Muscle of back (tissue), 11 donors: Measurements from ENCODE around the gene COL1A1. TPM values are rescaled to one million over a fixed set of nuclear protein-coding genes. Genes with fewer than 3 reads are reported as not detected.

Experiments used
- DNase-seq, 3 donors: peaks; one replicate each; pipeline versions ENCODE4 v3.0.0 to v3.0.0-alpha.2; 2013
- polyA plus RNA-seq, 10 donors: library from polyadenylated mRNA; unstranded; fragments of 120-200 nt; gene quantifications; one replicate each; pipeline ENCODE4 v1.2.1, GENCODE V29; 2013; ENCODE audit not compliant: insufficient read length in 10 of 10

COL1A1 gene
- polyA plus RNA-seq, 10 donors: 3,506 to 9,520 (median 4,699) TPM

DNA sequence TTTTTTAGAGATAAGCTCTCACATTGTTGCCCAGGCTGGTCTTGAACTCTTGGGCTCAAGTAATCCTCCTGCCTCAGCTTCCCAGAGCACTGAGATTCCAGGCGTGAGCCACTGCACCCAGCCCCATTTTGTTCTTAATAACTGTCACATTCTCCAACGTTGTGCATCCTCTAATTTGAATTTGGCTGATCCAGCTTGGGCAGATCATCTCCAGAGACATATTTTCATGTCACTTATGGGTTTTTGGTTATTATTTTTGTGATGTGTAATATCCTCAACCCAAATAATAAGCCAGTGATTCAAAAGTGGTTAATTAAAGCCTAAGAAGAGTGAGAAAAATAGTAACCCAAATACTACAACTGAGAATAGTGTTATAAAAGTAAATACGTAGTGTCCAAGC, 16.2 kb upstream of the COL1A1 start:
- DNase-seq: no peak

DNA sequence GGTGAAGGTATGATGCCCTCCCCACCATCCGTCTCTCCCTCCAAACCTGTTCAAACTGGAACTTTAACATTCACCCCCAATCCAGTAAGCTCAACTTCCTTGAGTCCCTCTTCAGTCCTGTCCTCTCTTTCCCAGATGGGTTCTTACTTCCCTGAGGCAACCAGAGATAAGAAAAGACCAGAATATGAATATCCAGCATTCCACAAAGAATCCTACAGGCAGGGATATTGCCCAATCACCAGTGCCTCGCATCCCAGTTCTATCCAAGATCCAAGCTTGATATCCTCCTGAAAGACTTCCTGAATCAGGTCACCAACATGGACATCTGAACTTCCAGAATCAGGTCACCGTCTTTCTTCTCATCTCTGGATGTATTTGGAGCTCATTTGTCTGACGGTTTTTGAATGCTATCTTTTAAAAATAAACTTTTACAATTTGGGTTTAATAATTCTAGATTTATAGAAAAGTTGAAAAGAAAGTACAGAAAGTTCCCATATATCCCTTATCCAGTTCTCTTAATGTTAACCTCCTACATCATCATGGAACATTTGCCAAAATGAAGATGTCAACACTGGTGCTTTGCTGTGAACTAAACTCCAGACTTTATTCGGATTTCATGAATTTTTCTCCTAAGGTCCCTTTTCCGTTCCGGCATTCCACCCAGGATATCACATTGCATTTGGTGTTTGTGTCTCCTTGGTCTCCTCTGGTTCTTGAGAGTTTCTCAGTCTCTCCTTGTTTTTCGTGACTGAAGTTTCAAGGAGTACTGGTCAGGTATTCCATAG, 13.7 kb upstream of the COL1A1 start:
- peak in 2 of 3 donors; percentile 51 to 68 for DNase-seq

DNA sequence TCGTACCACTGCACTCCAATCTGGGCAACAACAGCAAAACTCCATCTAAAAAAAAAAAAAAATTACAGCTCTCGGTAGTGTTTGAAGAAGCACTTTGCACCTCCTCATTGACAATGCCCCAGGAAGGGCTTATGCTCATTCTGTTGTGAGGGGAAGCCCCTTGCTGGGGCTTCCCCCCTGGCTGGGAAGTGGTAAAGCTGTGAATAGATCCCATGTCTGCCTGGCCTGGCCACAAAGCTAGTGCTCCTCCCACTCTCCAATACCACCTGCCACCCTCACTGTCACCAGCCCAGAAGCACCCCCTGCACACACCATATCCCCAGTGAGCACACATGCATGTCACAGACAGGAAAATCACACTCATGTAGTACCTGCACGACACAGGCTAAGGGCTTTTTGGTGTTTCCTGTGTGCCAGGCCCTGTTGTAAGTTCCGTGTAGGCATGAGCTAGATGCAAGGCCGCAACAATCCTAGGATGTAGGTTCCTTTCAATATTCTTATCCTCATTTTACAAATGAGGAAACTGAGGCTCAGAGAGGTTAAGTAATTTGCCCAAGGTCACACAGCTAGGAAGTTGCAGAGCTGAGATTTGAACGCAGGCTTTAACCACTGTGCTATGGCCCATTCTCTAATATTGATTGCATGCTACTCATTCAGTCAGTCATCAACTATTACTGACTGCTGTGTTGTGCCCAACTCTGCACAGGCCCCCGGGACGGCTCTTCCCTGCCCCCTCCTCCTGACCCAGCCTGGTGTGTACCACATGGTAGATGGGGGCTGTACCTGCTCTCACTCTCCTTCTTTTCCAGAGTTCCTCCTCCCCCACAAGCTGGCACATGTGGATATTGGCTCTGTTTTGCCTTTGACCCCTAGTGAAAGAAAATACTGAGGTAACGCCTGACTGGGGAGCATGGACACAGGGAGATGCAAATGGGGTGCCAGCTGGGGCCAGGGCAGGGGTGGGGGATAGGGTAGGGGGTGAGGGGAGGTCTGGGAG, 11.9 kb upstream of the COL1A1 start:
- peak in 2 of 3 donors; percentile 13 to 43 for DNase-seq

DNA sequence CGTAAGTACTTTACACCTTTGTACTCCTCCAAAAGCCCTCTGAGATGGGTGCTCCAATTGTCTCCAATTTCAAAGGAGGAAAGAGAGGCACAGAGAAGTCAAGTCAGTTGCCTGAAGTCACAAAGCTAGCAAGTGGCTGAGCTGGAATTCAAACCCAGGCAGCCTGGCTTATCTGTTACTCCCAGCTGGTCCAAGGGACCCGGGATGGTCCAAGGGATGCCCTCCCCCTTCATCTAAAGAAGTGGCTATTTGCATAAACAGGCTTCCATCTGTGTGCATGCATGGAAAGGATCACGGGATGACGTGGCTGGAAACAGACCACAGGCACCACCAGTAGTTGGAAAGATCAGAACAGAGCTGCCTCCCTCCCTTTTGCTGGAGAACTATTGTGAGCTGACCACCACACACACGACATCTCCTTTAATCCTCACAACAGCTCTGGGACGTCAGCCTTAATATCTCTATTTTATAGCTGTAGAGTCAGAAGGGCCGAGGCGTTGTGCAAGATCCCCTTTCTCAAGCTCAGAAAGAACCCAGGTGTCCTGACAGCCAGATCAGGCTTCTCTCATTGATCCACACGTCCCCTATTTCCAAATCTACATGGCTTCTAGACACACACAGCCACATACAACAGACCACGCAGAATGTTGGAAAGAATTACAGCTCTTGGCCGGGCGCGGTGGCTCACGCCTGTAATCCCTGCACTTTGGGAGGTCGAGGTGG, 10.9 kb upstream of the COL1A1 start:
- peak in 2 of 3 donors; percentile 45 to 57 for DNase-seq

DNA sequence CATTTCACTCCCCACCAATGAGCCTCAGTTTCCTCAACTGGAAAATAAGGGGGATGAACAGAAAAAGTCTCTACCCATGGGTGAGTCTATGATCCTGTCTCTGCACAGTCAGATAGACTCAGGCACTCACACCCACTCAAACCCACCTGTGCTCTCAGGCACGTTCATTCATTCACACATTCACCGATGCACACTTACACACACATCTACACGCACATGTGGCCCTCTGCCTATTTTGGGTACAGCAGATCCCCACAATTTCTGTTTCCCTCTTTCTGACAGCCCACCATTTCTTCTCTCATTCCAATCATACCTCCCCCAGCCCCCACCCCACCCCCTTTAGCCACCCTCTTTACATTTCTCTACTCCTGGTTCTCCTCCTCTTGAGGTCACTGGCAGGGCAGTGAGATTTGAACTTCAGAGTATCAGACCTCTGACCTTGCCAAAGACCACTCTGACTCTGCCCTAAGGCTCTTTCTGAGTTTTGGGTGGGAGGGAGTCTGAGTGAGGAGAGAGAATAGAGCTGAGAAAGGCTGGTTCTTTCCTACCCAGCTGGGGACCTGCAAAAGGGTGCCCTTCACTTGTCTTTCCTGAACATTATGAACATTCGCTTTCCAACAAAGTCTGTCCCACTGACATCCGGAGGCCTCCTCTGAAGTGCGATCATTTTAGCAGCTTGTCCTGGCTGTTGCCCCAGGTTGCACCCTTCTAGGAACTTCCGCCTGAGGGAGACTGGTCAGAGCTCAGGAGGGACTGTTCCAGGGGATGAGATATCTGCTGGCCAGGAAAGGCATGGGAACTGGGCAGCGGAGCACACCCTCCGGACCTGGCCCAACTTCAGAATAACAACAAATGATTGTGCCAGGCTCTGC, 10.1 kb upstream of the COL1A1 start:
- DNase-seq: peak in 2 of 3 donors; percentile 32 to 63

DNA sequence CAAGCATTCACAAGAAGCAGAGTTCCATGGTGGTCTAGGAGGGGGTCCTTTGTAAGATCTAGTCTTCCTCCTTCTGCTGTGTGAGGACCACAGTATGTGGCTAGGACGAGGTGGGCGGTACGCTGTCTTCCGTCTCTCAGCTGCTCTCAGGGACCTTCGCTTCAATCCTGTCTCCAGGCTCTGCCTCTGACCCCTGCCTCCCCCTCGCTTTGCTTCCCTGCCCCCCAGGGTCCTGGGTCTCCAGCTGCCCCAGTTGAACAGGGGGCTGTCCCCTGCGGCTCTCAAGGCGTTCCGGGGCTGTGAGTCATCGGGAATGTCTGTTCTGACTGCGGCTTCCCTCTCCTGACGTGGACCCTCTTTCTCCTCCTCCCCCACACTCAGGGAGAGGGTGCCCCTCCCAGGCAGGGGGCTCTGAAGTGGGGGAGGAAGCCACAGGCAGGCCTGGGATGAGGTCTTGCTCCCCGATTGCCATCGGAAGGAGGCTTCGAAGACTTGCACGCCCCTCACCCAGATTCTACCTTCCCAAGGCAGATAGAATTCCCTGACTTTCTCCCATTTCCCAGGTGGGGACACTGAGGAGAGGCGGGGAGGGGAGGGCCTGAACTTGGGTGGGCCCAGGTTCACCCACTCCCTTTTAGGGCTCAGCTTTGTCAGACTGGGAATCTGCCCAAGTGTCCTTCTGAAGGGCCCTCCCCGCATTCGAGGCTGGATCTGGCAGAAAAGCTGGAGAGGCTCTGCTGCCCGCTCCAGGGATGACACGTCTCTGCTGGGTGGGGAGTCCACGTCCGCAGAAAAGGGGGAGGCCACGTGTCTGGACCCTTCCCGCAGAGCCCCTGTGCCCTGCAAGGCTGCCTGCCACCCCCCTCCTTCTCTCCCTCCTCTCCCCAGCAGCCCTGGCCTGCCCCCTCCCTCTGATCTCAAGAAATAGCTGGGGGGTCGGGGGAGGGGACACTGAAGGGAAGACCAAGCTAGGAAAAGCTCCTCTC, 9.1 kb upstream of the COL1A1 start:
- peak; percentile 79 to 99 (median 94) for DNase-seq

DNA sequence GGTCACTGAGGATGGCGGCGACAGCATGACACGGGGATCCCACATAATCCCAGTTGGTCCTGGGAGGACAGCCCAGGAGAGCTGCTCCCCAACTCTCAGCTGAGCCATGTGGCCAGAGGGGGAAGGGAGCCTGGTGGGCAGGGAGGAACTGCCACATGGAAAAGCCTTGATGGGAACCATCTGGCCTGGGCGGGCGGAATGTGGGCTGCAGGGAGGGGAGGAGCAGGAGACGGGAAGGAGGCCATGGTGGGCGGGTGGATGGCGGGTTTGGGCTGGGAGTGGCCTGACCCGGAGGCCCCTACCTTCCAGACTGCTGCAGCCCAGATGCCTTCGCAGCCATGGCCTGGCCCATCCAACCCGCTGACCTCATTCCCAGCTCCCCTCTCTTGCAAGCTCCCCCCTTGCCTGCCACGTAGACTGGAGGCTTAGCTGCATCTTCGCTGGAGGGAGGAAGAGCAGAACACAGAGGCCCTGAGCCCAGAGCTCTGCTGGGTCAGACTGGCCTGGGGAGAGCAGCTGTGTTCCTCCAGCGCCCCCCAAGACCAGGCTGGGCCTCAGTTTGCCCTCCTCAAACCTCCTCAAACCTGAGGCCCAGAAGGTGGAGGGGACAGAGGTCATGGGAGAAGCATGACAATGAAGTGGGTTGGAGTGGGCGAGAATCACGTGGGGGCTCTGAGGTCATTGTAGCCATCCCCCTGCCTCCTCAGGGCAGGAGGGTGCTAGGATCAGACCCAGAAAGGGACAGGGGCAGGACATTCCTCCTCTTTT, 8.2 kb upstream of the COL1A1 start:
- peak; percentile 98 to 99 (median 98) for DNase-seq

DNA sequence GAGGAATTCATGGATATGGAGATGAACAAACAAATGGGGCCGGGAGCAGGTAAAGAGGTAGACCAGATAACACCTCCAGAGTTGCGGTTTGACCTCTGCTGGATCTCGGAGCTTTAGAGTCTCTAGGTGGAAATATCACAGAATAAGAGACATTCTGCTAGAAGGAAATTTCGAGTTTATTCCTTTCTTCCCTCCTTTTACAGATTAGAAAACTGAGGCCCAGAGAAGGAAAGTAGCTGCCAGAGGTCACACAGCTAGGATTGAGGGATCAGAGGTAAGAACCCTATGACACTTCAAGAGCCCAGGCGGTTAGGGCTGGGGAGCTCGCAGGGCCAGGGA, 7.7 kb upstream of the COL1A1 start:
- DNase-seq: no peak

DNA sequence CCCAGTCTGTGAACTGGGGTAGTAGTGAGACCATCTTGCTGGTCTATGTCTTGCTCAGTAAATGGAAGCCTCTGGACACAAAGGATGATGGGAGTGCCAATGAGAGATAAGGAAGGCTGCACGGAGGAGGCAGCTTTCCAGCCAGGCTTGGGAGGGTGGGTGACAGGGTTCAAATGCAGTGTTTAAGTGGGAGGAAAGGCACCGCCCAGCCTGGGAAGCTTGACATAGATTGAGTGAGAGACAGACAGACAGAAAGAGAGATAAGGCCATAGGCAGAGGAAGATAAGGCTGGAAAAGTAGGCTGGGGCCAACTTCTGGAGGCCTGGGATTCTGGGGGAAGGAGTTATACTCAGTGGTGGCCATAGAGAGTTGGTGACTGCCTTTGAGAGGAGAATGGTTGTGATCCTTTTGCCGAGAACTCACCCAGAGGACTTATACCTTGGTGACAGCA, 7.2 kb upstream of the COL1A1 start:
- DNase-seq: no peak

DNA sequence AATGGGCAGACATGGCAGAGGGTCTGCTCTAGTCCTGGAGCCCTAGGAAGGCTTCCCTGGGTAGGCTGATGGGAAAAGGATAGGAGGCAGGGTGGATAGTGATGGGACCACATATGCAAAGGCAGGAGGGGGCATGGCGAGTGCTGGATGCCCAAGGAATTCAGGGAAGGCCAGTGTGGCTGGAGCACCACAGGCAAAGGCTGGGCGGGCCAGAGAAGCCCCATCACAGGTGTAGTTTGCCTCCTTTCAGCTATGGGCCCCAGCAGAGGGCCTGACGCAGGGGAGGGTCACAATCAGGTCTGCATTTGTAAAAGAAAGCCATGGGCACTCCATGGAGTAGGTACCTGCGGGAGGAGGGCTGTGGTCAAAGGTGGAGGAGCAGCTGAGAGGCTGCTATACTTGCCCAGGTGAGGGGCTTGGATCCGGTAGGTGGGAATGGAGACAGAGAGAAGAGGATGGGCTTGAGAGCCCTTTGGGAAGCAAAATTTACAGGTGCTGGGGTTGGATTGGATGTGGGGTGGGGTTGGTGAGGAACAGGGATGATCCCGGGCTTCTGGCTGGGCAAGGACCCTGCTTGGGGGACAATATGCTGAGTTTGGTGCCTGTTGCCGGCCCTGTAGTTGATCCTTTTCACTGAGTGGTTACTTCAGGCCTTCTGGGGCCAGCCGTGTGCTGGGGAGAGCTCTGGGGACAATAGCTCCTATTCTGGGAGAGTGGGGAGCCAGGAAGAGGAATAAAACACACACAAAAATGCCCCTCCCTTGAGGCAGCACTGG, 6.5 kb upstream of the COL1A1 start:
- no peak for DNase-seq

DNA sequence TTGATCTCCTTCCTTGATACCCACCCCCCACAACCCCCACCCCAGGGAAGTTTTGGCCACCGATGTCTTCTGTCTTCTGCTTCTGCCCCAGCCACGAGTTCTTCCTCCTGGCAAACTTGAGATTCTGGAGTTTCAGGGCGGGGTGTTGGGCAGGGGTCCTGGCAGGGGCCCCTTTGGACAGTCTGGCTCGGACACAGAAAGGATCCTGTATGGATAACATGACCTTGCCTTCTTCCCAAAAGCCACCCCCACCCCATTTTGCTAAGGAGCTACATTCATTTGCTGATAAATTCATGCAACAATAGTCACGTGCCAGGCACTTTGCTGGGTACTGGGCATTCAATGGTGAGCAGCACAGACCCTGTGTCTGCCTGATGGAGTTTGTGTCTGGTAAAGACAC, 5.9 kb upstream of the COL1A1 start:
- no peak for DNase-seq

DNA sequence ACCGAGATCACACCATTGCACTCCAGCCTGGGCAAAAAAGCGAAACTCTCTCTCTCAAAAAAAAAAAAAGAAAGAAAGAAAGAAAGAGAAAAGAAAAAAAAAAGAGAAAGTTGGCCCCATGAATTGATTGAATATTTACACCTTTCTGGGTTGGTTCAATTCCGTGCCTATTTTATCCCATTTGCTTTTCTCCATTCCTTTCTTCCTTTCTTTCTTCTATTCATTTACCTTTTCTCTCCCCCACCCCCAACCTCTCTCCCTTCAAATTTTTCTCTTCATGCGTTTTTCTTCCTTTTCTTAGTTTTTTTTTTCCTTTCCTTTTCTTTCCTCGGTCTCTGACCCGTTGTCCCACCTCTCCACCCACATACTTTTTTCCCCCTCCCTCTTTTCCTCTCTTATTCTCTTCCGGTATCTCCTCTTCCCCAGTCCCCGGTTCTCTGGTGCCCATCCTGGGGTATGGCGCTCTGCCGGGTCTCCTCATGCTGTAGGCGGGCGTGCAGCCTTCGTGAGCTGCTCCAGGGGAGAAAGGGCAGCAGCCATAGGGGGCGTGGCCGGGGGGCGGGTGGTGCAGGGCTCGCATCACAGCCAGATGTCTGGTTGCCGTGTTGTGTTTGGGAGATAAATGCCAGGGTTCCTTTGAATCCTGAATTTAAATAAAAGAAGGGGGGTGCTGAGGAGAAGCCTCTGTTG, 5.3 kb upstream of the COL1A1 start:
- DNase-seq: peak in 2 of 3 donors; percentile 72 to 89

DNA sequence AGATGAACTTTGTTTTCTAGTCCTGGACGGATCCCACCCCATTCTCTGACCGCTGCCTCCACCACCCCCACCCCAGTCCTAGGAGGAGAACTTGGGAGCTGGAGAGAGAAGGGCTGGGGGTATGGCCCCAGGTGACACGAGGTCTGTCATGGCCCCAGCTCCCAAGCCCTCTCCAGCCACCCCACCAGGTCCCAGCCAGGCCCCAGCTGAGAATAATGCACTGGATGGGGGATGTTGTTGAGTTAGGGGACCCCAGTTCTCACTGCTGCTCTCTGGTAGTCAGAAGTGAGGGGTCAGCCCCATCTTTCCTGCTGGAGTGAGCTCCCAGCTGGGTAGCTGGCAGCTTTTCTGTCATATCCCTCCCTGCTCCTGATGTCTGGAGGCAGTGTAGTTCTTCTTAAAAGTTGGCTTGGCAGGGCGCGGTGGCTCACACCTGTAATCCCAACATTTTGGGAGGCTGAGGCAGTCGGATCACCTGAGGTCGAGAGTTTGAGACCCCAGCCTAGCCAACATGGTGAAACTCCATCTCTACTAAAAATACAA, 4.6 kb upstream of the COL1A1 start:
- DNase-seq: no peak

DNA sequence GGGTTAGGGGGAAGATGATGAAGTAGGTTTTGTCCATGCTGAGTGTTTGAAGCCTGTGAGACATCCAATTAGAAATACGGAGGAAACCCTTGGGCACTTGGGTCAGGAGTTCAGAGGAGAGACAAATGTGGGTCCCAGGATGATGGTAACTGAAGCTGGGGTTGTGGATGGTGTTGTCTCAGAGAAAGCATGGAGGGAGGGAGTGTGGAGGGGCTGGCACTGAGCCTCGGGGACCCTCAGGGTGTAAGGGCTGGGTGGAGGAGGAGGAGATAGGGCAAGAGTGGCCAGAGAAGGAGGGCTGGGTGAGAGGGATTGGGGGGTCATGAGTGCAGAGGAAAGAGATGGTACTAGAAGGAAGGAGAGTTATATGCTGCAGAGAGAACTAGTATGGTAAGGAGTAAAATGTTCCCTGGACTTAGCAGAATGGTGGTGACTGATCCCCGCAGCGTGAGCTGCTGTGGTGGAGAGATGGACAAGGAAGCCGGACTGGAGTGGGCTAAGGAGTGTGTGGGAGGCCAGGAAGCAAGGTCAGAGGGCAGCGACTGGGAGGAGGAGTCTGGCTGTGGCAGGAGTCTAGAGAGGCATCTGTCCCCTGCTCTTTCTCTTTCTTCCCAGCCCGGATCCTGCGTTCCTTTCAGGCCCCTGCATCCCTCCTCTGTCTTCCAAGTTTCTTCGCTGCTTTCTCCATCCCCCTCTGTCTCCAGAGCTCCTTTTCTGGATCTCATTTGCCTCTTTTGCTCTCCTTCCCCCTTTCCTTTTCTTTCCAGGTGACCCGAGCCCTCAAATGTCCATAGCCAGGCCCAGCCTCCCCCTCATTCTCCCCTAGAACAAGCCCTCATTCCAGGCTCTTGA, 3.9 kb upstream of the COL1A1 start:
- DNase-seq: peak in 2 of 3 donors; percentile 34 to 75

DNA sequence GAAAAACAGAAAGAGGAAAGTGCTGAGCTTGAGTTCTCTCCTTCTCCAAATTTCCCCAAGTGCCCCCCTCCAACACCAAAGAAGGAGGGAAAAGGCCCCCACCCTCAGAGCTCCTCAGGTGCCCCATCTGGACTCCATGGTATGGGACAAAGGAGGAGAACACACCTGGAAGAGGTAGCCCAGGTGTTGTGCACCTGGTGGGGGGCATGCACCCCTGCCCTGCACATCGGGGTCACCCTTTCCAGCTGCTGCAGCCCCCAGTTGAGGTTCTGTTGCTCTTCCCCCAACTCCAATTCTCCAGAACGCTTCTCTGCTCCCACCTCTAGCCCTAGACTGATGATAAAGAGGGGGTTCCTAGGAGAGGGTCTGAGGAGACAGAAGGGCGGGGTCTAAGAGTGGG, 3.0 kb upstream of the COL1A1 start:
- no peak for DNase-seq
